GM18508 (cell line): ENCODE data around the gene KIF26A.
"Not testable (repeated sequence)": the region's sequence is repeated elsewhere in the genome, so short reads cannot be mapped to it uniquely, and the experiment has no call there.

Experiments
- ATAC-seq: cut with Tn5 transposase; IDR thresholded peaks from one replicate; pipeline ENCODE4 v1.9.1; 2021; ENCODE audit warnings: moderate number of reproducible peaks; ENCODE audit not compliant: insufficient read depth, unreplicated experiment

Gene KIF26A

DNA sequence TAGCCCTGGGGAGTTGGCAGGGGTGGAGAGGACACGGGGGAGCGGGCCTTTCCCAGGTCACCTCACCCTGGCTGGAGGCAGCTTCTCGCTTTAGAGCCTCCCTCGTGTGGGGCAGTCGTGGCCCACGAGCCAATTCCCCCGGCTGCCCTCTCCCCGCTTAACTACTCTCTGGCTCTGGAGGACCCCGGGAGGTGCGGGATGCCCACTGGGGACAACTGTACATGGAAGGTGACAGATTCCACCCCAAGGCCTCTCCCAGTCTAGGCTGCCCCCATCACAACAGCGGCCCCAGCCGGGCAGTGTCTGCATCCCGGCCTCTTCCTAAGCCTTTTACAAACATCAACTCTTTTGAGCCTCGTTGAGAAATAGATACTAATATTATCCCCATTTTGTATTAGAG, 78.1 kb downstream of the KIF26A start:
- ATAC-seq = no peak

DNA sequence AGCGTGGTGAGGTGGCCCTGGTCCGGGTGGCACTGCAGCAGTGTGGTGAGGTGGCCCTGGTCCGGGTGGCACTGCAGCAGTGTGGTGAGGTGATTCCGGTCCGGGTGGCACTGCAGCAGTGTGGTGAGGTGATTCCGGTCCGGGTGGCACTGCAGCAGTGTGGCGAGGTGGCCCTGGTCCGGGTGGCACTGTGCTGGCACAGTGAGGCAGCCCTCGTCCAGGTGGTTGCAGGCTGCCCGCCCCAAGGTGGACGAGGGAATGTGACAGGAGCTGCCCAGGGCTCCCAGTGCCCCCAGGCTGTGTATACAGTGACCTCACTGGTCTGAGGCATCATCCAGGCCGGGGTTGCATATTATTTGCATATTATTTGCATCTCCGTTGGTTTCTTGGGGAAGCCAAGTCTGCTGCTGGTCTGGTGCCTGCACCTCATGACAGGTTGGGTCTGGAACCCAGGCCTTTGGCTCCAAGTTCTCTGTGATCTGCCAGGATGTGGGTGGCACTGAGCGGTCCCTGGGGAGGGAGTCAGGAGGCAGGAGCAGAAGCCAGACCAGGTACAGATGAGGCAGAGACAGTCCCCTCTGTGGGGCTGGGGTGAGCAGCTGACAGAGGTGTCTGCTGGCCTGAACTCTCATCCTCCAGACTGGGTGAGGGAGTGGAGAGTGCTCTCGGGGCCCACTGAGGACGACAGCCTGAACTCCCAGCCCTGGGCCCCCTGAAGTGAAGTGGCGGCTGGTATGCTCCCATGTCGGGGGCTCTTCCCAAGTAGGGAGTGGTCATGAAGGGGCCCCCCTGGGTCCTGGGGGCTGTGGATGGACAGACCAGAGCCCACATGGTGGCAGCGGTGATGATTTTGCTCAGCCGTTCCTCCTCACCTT, 79.3 kb downstream of the KIF26A start:
- no peak for ATAC-seq

DNA sequence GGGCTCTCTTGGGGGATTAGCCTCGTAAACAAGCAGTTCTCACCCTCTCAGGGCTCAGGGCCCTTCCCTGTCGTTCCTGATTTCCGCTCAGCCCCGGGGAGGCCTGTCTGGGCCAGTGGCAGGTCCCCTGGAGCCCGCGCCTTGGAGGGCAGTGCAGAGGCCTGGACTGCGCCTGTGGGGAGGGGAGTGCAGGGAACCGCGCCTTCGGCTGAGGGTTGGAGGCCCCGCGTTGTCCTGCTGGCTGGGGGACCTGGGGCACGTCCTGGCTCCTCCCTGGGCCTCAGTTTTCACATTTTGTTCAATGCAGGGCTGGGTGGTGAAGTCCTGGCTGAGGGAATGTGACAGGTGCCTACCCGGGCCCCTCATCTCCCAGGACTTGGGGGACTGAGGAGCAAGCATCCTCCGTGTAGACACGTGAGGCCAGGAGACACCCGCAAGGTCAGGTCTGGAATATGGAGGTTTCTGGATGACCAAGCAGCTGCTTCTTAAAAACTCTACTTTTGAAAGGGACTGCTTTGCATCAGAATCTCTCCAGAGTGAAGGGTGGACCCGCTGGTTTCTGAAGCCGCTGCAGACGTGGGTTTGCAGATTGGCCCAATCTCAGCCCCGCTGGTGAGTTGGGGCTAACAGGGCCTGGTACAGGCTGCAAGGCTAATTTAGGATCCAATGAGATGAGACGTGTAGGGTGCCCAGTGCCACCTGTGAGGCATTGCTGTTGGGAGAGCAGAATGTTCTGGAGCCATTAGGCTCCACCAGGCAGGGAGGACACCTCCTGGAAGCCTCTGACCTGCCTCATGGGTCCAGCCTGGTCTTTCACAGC, 80.2 kb downstream of the KIF26A start:
- ATAC-seq = no peak

DNA sequence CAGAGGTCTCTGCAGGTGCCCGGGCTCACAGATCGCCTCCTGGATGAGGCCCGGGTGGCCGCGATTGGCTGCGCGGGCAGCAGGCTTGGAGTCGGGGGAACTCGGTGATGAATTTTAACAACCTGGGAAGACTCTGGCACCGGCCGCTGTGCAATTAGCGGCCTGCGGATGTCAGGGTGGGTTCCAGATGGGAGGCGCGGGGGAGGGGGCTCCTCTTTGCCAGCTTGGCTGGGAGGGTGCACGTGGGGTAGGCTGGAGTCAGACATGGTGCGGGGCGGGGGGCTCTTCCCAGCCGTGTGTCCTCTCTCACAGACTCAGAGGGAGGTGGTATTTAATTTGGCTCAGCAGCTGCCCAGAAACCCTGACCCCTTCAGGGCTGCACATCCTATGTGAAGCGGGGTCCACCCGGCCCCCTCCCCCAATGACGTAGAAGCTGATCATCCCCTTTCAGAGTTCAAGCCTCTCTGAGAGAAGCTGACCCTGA, 81.4 kb downstream of the KIF26A start:
- no peak for ATAC-seq

DNA sequence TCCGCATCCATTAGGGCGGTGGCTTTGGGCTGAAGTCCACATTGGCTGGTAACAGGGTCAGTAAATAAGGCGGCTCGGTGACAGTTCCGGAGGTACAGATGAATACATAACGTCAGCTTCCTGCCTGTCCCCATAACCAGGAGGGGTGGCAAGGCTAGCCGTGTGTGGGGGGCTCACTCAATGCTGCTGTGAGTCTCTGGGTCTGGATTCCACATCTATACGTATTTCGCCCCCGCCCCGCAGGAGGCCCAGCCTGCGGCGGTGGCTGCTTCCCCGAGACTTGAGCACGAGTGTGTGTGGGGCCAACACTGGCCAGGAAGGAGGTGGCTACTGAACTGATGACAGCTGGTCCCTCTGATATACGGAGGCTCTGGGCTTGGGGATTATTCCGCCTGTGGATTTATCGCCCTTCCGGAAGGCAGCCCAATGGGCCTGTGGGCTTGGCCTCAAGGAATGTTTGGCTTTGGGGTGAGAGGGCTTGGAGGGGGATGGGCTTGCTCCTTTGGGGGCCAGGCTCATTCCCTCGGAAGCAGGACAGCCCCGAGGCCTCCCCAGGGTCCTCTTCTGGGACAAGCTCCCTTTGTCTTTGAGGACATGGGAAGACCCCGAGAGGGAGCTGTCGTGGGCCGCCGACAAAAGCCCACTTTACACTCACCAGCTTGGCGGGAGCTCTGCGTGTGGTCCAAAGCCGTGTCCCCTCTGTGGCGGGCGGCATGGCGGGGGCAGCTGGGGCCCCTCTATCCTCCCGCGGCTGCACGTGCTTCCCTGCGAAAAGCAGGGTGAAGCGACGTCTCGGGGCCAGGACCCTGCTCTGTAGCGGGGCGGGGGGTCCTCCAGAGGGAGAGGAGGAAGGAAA, 82.1 kb downstream of the KIF26A start:
- ATAC-seq = no peak

DNA sequence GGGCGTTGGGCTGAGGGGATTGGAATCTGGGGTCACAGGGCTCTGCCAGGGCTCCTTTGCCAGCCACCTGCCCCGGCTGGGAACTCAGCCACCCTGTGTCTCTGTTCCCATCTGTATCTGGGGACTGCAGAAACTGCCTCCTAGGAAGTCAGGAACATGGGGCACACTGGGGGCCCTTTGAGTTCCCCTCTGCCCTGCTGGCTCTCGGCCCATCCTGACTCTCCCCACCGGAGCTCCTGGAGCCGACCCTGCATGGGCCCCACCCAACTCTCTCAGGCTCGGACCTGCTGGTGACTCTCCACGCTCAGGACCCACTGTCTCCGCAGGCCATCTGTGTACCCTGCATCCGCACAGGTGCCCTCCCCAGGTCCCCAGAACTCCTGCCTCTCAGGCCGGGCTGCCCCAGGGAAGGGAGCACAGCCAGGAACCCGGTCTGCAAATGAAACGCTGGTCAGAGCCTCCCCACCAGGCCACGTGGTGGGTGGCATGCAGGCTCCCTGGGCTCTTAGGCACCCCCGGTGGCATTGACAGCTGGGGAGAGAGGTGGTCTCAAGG, 82.8 kb downstream of the KIF26A start:
- no peak for ATAC-seq

DNA sequence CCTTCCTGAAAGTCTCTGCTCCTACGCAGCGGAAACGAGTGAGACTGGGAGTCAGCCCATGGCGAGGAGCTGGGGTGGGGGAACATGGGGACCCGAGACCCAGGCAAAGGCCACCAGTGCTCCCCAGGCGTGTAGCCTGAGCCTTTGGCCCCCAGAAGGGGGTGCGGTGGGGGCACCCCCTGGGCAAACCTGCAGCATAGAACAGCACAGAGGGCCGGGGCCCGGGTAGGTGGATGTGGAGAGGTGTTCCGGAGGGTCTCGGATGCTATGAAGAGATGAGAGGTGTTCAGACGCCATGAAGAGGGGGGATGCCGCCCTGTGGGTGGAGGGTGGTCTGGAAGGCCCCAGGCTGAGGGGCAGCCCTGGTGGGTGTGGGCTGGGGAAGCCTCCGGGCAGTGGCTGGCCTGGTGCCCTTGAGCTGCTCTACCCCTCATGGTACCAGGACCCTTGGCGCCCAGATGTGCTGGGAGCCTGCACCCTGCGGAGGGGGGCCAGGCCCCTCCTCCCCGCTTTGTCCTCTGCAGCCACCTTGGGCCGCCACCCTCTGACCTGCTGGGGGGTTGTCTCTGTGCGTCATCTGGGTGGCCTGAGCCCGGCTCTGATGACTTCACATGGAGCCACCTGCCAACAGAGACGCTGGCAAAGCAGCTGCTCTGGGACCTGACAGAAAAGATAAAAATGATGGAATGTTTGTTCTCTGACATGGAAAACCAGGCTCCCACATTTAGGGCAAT, 83.4 kb downstream of the KIF26A start:
- no peak for ATAC-seq

DNA sequence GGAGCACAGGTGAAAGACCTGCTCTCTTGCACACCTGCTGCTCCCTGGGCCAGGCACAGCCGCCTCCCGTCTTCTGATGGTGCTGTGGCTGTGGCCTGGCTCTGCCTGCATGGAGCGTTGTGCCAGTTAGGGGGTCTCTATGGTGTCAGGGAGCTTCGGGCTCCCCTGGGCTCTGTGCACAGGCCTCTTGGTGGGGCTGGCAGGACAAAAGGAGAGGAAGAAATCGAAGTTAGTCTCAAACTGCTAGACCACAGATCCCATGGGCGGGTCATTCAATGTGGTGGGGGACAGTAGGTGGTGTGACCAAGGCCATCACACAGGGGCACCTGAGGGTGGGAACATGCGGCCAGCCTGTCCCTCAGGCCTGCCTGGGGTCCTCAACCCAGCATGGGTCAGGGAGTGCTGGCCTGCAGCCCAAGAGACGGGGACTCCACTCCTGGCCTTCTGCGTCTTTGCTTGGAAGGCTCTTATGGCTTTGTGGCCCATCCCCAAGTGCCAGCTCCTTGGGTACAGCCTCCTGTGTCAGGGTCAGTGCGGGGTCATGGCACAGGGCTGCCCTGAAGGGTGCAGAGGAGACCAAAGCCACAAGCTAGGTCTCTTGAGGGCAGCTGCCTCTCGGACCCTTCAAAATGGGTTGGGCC, 84.1 kb downstream of the KIF26A start:
- ATAC-seq = no peak

DNA sequence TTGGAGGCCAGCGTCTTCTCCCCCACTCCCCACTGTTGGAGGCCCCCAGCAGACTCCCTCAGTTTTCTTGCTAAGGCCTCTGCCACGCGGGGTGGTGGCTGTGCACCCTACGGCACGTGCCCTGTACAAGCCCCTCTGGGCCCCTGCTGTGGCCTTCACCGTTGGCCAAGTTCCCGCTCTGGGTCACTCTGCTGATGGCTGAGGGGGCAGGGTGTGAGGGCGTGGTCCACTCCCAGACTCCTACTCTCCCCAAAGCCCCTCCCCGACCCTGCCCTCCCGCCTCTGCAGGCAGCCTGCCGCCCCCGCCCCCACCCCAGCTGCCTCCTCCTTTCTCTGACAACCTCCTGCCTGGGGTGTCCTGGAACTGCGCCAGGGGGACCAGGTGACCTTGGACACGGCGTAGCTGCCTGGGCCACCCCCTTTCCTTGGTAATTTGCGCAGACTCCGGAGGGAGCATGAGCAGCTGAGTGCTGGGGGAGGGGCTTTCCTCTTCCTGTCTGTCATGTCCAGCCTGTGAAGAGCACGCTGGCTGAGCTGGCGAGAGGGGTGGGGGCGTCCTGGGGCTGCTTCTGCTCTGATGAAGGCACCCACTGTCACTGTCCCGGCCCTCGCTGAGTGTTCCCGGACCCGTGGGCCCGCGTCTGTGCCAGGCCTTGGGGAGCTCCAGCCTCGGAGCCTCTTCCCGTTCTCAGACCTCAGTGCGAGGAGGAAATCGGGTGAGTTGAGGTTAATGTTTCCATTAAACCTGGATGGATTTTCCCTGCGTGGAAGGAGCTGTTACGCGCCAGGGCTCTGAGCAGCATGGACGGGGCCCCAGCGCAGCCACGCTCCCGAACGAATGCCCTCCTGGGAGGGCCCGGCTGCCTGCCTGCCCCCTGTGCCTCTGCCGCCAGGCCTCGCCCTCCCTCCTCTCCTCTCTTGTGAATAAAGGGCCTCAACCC, 85.0 kb downstream of the KIF26A start:
- no peak for ATAC-seq

DNA sequence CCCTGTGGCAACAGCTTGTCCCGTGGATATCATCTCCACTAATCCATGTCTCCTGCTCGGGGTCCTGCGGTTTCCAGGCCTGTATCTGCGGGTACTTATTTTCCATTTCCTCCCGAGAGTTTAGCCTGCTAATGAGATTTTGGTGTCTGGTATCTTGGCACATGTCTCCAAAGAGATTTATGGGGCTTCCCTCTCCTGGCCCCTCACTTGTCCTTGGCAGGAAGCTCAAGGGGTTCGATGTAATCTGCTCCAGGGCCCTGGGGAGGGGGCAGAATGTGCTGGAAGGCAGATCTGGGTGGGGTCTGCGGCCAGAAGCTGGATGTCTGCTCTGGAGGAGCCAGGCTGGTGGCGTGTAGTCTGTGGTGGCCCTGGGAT, 85.7 kb downstream of the KIF26A start:
- ATAC-seq = no peak

DNA sequence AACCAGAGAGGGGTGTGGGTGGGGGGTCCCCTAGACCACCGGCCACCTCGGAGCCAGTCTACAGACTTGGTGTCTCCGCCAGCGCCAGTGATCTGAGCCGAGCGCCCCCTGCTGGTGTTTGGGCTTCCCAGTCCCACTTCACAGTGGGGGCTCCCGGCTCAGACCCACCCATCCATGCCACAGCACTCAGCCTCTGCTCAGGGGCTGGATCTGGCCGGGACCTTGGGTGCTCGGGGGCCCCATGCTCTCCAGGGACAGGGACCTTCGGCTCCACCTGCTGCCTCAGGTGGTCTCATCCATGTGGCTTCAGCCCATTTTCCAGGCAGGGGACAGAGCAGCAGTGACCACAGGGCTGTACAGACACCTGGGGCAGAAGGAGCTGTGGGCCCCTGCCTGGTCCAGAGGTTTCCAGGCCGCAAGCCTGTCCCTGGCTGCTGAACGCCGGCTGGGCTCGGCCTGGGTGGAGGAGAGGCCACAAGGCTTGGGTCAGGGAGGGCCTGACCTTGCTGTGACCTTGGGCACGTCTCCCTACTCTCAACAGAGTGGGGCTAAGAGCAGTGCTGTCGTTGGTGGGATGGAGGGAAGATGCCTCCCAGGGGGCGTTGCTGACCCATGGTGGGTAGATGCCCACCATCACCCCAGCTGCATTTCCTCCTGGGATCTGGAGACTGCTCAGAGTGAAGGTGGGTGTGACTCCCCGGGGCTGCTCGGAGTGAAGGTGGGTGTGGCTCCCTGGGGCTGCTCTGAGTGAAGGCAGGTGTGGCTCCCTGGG, 86.3 kb downstream of the KIF26A start:
- no peak for ATAC-seq

DNA sequence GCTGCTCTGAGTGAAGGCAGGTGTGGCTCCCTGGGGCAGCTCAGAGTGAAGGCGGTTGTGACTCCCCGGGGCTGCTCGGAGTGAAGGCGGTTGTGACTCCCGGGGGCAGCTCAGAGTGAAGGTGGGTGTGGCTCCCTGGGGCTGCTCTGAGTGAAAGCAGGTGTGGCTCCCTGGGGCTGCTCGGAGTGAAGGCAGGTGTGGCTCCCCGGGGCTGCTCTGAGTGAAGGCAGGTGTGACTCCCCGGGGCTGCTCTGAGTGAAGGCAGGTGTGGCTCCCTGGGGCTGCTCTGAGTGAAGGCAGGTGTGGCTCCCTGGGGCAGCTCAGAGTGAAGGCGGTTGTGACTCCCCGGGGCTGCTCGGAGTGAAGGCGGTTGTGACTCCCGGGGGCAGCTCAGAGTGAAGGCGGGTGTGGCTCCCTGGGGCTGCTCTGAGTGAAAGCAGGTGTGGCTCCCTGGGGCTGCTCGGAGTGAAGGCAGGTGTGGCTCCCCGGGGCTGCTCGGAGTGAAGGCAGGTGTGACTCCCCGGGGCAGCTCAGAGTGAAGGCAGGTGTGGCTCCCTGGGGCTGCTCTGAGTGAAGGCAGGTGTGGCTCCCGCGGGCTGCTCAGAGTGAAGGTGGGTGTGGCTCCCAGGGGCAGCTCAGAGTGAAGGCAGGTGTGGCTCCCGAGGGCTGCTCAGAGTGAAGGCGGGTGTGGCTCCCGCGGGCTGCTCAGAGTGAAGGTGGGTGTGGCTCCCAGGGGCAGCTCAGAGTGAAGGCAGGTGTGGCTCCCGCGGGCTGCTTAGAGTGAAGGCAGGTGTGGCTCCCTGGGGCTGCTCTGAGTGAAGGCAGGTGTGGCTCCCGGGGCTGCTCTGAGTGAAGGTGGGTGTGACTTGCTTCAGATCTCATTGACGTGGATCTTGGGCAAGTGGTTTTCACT, 87.1 kb downstream of the KIF26A start:
- ATAC-seq = not testable (repeated sequence)

DNA sequence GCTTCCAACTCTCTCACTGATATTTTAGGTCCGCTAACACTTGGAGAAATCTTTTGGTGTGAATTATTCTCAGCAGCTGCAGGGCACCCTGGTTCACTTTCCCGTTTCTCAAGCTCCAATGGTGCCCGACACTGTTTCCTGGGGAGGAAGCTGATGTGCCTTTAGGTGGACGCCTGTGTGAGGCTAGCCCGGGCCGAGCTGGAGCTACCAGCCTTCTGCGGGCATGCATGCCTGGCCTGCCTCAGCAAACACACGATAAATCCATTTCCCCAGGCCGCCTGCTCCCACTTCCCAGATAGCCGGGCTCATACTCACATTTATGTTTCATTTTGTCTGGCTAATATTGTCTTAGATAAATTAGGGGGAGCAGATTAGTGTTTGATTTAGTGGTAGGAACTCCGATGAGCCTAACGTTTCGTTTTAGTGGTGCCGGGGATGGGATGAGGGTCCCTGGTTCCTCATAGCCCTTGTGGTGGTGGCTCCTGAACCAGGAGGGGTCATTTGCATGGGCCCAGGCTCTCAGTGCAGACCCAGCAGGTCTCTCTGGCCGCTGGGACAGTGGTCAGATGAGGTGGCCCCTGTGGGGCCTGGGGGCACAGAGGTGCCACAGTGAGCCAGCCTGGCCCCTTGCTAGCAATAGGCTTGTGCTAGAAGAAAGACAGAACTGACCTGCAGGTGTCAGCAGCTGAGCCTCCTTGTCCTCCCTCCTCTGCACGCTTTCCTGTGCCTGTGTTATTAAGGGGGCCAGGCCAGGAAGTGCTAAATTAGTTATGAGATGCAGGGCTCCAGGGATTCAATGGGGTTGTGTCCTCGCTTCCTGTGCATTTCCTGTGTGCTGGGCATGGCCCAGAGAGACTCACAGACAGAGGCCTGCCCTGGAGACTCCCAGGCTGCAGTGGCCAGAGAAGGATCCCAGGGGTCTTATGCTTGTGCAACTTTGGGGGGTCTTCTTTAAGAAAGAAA, 88.3 kb downstream of the KIF26A start:
- ATAC-seq = no peak

DNA sequence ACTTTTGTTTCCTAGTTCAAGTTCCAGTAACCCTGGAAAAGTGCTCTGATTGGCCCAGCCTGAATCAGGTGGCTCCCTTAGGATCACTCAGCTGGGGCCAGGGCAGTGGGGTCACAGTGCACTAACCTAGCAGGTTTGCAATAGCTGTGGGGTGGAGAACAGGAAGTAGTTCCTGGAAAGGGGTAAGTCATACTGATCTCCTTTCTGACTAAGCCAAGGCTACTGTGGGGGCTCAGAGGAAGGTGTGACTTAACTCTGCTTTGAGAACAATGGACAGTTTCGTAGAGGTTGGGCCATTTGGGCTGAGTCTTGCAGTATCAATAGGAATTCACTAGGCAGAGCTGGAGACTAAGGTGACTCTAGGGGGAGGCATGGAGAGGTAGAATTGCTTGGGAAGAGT, 89.4 kb downstream of the KIF26A start:
- ATAC-seq = no peak

DNA sequence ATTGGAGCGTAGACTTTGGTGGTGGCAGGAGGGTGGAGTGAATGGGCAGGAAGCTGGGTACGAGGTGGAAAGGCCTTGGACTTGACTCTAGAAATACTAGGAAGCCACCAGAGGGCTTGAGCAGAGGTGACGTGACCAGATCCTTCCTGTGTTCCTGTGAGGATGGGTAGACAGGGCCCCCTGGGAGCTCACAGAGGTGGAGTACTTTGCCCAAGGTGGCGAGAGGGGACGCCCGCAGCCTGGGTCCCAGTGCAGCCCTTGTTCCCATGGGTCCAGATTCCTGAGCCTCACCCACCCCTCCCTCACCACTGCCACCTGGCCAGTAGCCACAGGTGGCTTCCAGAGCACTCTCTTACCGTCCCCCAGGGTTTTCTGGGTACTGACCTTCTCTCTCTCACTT, 89.8 kb downstream of the KIF26A start:
- no peak for ATAC-seq
